ENCODE results near the gene HDAC4.

The HDAC4 gene

DNA sequence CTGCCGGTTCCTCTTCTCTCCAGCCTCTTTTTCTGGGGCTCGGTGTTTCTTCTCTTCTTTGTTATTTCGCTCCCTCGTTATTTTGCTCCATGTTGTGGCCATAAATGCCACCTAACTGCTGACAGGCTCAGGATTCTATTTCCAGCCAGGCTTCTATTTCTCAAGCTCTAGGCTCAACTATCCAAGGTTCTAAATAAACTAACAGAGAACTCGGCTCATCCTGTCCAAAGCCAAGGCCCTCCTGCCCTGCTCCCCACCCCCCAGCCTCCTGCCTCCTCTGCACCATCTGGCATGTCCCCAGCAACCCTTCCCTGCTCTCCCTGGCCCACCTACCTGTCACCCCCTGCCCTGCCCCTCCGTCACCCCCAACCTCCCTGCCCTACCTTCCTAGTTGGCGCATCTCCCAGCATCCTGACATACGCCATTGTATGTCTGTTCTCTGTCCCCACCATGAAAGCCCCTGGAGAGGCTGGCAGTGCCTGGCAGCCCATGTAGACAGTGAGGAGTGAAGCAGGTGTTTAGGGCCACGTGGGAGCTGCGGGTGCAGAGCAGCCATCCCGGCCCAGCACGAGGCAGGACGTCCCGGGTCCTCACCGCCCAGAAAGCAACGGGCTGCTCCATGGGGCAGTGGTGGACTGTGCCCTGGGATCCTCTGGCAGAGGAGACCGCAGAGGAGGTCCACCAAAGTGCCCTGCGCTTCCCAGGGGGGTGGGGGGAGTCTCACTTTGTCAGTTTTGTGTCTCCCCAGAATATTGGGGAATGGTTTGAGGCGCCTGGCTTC is 366.1 kb downstream of the HDAC4 start:
- in situ Hi-C loops (cut with HindIII; ENCODE audit: low pct_unique_long_range_greater_than_20kb, low sequenced_read_pairs) = no loop called here
- no peak for TF ChIP-seq JUND (IDR thresholded peaks at IDR 0.05; ENCODE audit: low read depth)

DNA sequence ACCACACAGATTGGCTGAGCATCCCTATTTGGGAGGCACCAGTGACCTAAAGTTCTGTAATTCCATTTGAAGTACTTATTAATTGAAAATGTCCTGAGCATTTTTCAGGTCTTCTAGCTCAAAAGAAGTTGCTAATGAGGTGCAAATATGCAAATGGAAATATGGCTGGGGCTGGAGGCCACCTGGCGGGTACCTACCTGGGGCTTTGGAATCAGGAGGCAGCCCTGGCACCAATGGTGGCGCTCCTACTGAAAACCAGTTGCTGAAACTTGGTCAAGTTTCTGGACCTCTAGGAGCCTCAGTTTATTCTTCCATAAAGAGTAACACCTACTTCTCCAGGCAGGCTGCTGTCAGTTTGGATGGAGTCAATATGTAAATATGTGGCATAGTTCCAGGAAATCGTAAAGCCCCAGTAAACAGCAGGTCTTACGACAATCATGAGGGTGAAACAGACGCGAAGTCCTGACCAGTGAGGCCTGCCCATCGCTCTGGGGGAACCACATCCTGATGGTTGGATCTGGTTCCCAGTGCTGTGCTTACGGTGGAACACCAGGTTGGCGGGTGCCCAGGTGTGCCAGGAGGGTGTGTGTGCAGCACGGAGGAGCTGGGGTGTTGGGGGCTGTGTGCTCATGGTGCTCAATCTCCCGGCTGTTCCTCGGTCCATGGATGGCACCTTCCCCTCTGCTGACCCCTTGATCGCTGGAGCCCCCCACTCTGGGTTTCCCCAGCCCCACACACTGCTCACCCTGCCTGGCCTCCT is 366.8 kb downstream of the HDAC4 start:
- TF ChIP-seq JUND (IDR thresholded peaks at IDR 0.05; ENCODE audit: low read depth) = no peak
- in situ Hi-C loops (cut with HindIII; ENCODE audit: low pct_unique_long_range_greater_than_20kb, low sequenced_read_pairs) = no loop called here
- DNase-seq (ENCODE audit: low read depth in 1 of 2, low spot score in 1 of 2) = no peak

More for the DNA sequence above, 366.1 kb downstream of the HDAC4 start:
- no peak for DNase-seq (ENCODE audit: low read depth in 1 of 2, low spot score in 1 of 2)

DNA sequence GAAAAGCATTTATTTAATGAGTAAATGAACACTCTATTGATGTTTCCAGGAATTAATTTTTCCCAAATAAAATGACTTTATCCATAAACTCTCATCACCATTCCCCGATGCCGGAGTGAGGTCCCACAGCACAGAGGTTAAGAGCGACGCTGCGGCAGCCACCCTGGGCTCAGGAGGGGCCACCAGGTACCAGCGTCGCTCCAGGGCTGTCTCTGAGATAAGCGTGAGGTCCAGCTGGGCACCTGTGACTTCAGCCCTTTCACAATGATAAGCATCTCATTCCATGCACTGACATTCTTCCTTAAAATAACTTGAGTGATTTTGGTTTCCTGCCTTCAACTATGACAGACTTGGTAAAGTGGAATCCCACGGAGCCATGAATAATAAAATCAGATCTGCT is 370.9 kb downstream of the HDAC4 start:
- in situ Hi-C loops (cut with HindIII; ENCODE audit: low pct_unique_long_range_greater_than_20kb, low sequenced_read_pairs) = no loop called here

DNA sequence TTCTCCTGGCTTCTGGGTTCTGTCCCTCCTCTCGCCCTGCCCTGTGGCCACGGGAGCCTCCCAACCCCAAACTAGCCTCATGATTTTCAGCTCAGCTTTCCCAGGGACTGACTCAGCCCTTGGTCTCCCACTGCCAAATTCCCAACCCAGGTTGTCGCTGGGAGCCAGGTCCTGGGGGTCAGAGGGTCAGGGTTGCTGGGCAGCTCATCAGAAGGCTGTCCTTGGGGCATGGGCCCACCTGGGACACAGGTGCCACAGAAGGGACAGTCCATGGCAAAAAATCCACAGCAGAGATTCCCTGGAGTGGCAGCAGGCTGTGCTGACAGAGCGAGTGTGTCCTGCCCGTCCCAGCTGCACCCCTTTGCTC is 372.6 kb downstream of the HDAC4 start:
- no peak for TF ChIP-seq JUND (IDR thresholded peaks at IDR 0.05; ENCODE audit: low read depth)
- DNase-seq (ENCODE audit: low read depth in 1 of 2, low spot score in 1 of 2) = no peak
- in situ Hi-C loops (cut with HindIII; ENCODE audit: low pct_unique_long_range_greater_than_20kb, low sequenced_read_pairs) = no loop called here

More for the DNA sequence above, 370.9 kb downstream of the HDAC4 start:
- TF ChIP-seq JUND (IDR thresholded peaks at IDR 0.05; ENCODE audit: low read depth) = no peak
- DNase-seq (ENCODE audit: low read depth in 1 of 2, low spot score in 1 of 2) = no peak

DNA sequence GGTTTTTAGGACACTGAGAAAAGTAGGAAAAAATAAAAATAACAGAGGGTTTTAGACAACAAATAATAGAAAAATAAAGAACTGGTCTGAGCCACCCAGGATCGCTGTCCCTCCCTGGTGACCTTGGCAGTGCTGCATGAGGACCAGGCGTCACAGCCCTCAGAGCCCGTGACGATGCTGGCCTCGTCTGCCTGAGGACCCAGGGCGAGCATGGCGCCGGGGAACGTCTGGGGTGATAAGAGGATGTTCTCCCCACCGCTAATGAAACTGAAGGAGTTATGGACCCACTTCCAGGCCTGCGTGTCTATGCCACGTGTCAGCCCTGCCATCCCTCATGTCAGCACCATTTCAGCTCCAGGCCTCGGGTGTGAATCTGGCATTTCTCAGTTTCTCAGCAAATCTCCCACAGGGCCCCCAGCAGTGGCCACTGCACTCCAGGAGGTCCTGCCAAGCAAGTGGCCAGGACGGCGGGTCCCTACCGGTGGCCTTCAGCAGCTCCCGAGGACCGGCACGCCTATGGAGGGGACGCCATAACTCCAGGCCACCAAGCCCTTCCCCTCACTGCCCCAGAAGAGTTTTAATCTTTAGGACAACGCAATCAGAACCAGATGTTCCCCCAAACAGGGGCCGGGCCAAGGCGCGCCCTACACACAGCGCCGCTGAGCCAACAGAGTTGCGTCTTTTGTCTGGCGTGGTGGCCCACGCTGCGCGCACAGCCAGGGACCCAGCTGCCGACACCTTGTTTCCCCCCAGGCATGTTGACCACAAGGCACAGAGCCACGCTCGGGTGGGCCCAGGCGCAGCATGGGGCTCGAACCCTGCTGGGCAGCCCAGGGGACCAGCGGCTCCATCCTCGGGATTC is 373.2 kb downstream of the HDAC4 start:
- no peak for TF ChIP-seq JUND (IDR thresholded peaks at IDR 0.05; ENCODE audit: low read depth)
- in situ Hi-C loops (cut with HindIII; ENCODE audit: low pct_unique_long_range_greater_than_20kb, low sequenced_read_pairs) = no loop called here
- DNase-seq (ENCODE audit: low read depth in 1 of 2, low spot score in 1 of 2) = no peak

DNA sequence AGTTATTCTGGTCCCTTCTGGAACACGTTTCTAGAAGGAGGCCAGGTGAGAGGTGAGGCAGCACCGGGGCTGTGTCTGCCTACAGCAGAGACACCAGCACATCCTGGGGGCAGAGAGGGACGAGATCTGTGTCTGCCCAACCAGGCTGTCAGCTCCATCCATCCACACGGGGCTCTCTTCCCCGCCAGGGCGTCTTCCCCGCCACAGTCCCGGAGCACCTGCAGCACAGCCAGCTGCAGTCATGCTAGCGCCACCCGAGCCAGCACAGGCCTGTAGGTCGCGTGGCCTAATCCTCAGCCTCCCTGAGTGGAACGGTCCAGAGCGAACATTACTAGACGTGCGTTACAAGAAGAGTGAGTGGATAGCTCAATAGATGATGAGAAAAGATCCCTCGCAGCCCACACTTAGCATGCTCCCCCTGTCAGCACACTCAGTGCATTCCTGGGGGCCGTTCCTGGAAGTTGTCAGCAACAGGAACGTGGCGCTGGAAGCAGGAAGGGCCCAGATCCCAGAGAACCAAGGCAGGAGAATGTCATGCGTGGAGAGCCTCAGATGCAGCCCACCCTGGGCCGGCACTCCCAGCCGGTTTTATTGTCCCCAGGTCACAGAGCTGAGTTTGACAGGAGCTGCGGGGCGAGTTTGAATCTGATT is 374.0 kb downstream of the HDAC4 start:
- TF ChIP-seq JUND (IDR thresholded peaks at IDR 0.05; ENCODE audit: low read depth) = no peak
- in situ Hi-C loops (cut with HindIII; ENCODE audit: low pct_unique_long_range_greater_than_20kb, low sequenced_read_pairs) = no loop called here
- DNase-seq (ENCODE audit: low read depth in 1 of 2, low spot score in 1 of 2) = no peak

DNA sequence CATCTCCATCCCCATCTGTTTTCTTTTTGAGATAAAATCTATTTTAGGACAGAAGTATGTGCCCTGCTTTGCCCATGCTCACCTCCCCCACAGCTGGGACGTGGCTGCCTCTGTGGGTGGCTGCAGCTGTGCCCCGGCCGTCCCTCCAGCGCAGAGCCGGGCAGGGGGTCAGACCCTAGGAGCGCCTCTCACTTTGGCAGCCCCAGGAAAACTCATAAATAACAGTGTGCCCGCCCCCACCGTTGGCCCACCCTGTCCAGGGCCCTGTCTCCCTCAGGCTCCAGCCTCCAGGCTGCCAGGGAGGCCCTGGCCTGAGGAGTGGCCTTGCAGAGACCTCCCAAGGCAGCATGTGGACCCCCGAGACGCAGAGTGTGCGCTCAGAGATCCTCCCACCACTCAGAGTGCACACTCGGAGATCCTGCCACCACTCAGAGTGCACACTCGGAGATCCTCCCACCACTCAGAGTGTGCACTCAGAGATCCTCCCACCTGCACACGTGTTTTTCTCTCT is 374.8 kb downstream of the HDAC4 start:
- no peak for DNase-seq (ENCODE audit: low read depth in 1 of 2, low spot score in 1 of 2)
- in situ Hi-C loops (cut with HindIII; ENCODE audit: low pct_unique_long_range_greater_than_20kb, low sequenced_read_pairs) = no loop called here

DNA sequence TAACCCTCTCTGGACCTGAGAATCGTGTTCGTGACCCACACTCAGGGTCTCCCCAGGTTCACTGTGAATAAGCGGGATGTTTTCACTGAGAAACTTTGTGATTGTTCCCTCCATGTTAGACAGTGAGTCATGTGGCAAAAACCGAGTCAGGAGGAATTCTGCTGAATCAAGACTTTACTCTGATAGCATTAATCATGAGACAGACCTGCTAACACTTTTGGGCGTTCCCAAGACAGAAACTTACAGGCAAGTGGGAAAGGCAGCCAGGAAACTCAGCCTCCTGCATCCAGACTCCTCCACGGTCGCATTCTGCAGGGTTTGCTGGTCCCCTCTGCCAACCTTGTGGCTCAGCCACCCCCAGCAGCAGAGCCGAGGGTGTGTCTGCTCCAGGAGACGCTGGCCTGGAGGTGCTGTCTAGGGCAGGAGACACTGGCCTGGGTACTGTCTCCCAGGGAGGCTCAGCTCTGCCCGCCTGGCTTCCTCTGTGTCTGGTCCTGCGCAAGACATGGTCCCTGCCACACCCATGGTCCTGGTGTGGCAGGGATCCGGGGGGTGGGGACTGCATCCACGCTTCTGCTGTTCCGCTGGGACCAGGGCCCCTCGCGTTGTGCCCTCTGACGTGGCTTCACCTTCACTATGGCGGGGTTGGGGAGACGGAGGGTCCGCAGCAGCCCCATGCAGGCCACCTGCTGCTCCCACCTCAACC is 375.6 kb downstream of the HDAC4 start:
- DNase-seq (ENCODE audit: low read depth in 1 of 2, low spot score in 1 of 2) = no peak
- in situ Hi-C loops (cut with HindIII; ENCODE audit: low pct_unique_long_range_greater_than_20kb, low sequenced_read_pairs) = no loop called here
- TF ChIP-seq JUND (IDR thresholded peaks at IDR 0.05; ENCODE audit: low read depth) = no peak

More for the DNA sequence above, 374.8 kb downstream of the HDAC4 start:
- TF ChIP-seq JUND (IDR thresholded peaks at IDR 0.05; ENCODE audit: low read depth) = no peak

DNA sequence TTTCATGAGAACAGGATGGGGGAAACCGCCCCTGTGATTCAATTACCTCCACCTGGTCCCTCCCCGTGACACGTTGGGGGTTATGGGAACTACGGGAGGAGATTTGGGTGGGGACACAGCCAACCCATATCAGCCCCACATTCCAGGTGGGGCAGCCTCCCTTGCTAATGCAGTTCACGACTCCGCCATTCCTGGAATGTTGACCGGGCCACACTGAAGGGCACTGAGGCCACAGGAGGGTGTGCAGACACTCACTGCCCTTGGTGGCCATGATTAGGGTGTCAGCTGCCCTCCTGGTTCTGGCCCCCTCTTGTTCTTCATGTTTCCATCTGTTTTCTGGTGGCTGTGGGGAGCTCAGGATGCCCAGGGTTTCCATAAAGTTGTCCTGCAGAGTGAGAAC is 376.6 kb downstream of the HDAC4 start:
- DNase-seq (ENCODE audit: low read depth in 1 of 2, low spot score in 1 of 2) = no peak
- in situ Hi-C loops (cut with HindIII; ENCODE audit: low pct_unique_long_range_greater_than_20kb, low sequenced_read_pairs) = no loop called here
- no peak for TF ChIP-seq JUND (IDR thresholded peaks at IDR 0.05; ENCODE audit: low read depth)

DNA sequence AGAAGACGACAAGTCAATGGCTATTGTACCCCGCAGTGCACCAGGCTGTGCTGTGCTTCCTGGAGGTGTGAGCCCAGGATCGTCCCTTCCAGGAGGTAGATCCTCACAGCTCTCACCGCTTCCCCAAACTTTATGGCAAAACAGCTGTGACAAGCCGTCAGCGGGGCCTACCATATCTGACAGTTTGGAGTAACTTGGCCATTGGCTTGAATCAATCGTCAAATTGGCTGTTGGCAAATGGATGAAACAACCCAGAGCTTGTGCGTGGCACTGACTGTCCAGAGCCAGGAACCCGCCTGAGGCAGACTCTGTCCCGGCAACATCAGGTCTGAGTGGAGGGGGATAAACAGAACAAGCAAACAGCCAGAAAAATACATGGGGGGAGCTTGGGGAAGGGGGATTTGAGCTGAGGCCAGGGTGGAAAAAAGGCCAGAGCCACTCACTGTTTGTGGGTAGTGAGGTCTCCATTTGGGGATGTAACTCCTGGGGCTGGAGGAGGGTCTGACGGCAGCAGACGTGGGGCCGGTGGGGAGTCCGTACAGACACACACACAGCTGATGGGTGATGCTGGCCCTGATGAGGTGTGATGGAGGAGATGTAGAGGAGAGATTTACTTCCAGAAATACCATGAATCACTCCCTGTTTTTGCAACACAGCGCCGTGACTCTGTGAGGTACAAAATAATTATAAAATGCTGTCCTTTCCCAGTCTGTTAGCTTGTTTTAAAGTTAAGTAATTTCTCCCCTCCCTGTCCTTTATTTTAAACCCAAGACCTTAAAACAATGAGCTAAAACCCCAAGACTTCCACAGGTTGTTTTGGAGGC is 378.2 kb downstream of the HDAC4 start:
- TF ChIP-seq JUND (IDR thresholded peaks at IDR 0.05; ENCODE audit: low read depth) = no peak
- in situ Hi-C loops (cut with HindIII; ENCODE audit: low pct_unique_long_range_greater_than_20kb, low sequenced_read_pairs) = no loop called here

More for the DNA sequence above, 378.2 kb downstream of the HDAC4 start:
- DNase-seq (ENCODE audit: low read depth in 1 of 2, low spot score in 1 of 2) = no peak
